Stimulated activated CD8-positive, alpha-beta memory T cell treated with anti-CD3 and anti-CD28 coated beads, Interleukin-7, amount 100 ng/mL, for 24 hours (primary cell): ENCODE results near the gene PTGR3.

Experiments used
- DNase-seq: peaks from one replicate; pipeline ENCODE4 v3.0.0-alpha.2; 2020; ENCODE audit warnings: low read depth

The PTGR3 gene

GRCh38 chr18:75214766-75215510 is 6.0 kb upstream of the PTGR3 start:
- DNase-seq, result no peak

- DNase-seq, result no peak
Measured at GRCh38 chr18:75214332-75214690, 5.4 kb upstream of the PTGR3 start.

GRCh38 chr18:75213611-75214331 is 4.8 kb upstream of the PTGR3 start:
- no peak for DNase-seq

- no peak for DNase-seq
Measured at GRCh38 chr18:75212751-75213090, 3.8 kb upstream of the PTGR3 start.

- no peak for DNase-seq
Measured at GRCh38 chr18:75211953-75212750, 3.2 kb upstream of the PTGR3 start.

GRCh38 chr18:75211626-75211952 is 2.6 kb upstream of the PTGR3 start:
- DNase-seq, result no peak

GRCh38 chr18:75211002-75211621 is 2.2 kb upstream of the PTGR3 start:
- DNase-seq, result no peak

- no peak for DNase-seq
Measured at GRCh38 chr18:75210274-75211001, 1.5 kb upstream of the PTGR3 start, which contains the start of gene TSHZ1. TSS of gene TSHZ1 (plus strand) at chr18:75210797. CDS start at chr18:75211877, 1,080 bp downstream.

GRCh38 chr18:75209951-75210258 is 966 bp upstream of the PTGR3 start:
- DNase-seq, result no peak

GRCh38 chr18:75208836-75209128 is 157 bp downstream of the PTGR3 start:
- DNase-seq, result no peak

GRCh38 chr18:75208155-75208835 is 644 bp downstream of the PTGR3 start:
- DNase-seq, result no peak

GRCh38 chr18:75207310-75208154 is 1.4 kb downstream of the PTGR3 start:
- DNase-seq, result no peak

GRCh38 chr18:75206452-75207309 is 2.3 kb downstream of the PTGR3 start:
- DNase-seq, result no peak

- no peak for DNase-seq
Measured at GRCh38 chr18:75205514-75206132, 3.3 kb downstream of the PTGR3 start.

- no peak for DNase-seq
Measured at GRCh38 chr18:75204732-75205513, 4.0 kb downstream of the PTGR3 start.

GRCh38 chr18:75204269-75204731 is 4.6 kb downstream of the PTGR3 start:
- no peak for DNase-seq

- no peak for DNase-seq
Measured at GRCh38 chr18:75203416-75204268, 5.3 kb downstream of the PTGR3 start.
